Lung (tissue), 12 donors: ENCODE data around the gene AGO3. TPM values are rescaled to one million over a fixed set of nuclear protein-coding genes. Genes with fewer than 3 reads are reported as not detected.
A peak's percentile ranks its signal among the peaks of the same experiment; 100 is the strongest.

Source experiments
- ATAC-seq: fragments of 200-7000 bp; cut with Tn5 transposase; one replicate; pipeline ENCODE4 v1.9.1; 2020; ENCODE audit warnings: moderate number of reproducible peaks; ENCODE audit not compliant: insufficient read depth, low FRiP score
- DNase-seq, 3 donors: peaks; one replicate each; pipeline ENCODE4 v3.0.0-alpha.2; 2013 to 2017
- H3K27ac ChIP-seq, 2 donors: one replicate each; pipeline ENCODE4 v1.5.1; 2013; ENCODE audit warnings: mild to moderate bottlenecking in 2 of 2, moderate library complexity in 2 of 2, control low read depth in 1 of 2, inconsistent platforms in 1 of 2, low read depth in 1 of 2, low read length in 1 of 2
- H3K27me3 ChIP-seq, 3 donors: one replicate each; pipeline ENCODE4 v1.5.1; 2013; ENCODE audit warnings: low read length in 2 of 3; ENCODE audit not compliant: control insufficient read depth in 3 of 3, insufficient read depth in 3 of 3
- H3K36me3 ChIP-seq, 4 donors: one replicate each; pipeline ENCODE4 v1.5.1; 2013; ENCODE audit warnings: low read length in 4 of 4, mild to moderate bottlenecking in 1 of 4, moderate library complexity in 1 of 4; ENCODE audit not compliant: control insufficient read depth in 4 of 4, insufficient read depth in 4 of 4
- H3K4me1 ChIP-seq, 5 donors: one replicate each; pipeline ENCODE4 v1.5.1; 2013; ENCODE audit warnings: low read length in 5 of 5, mild to moderate bottlenecking in 2 of 5, moderate library complexity in 1 of 5; ENCODE audit not compliant: control insufficient read depth in 5 of 5, insufficient read depth in 5 of 5
- H3K4me3 ChIP-seq: one replicate; pipeline ENCODE4 v1.5.1; 2013; ENCODE audit warnings: mild to moderate bottlenecking, control low read depth, moderate library complexity
- H3K9ac ChIP-seq, 2 donors: one replicate each; pipeline ENCODE4 v1.5.1; 2013; ENCODE audit warnings: low read length in 2 of 2, control low read depth in 1 of 2; ENCODE audit not compliant: insufficient read depth in 1 of 2
- H3K9me3 ChIP-seq, 4 donors: one replicate each; pipeline ENCODE4 v1.5.1; 2013; ENCODE audit warnings: low read length in 3 of 4, mild to moderate bottlenecking in 1 of 4, moderate library complexity in 1 of 4; ENCODE audit not compliant: control insufficient read depth in 4 of 4, insufficient read depth in 3 of 4
- CTCF ChIP-seq: IDR thresholded peaks from 2 replicates; pipeline ENCODE4 v1.5.1; 2012; ENCODE audit warnings: mild to moderate bottlenecking; ENCODE audit errors: control extremely low read depth, extremely low read depth
- WGBS, 2 donors: extraction: QIAGEN DNeasy Blood & Tissue Kit; methylation state at CpG; one replicate each; pipeline ENCODE4 v1.1.7; 2013; 5-methylcytosine and 5-hydroxymethylcytosine counted together
- polyA plus RNA-seq, 2 donors: library from polyadenylated mRNA; stranded (reverse); fragments of 200-250 nt; gene quantifications; one replicate each; pipeline ENCODE4 v1.2.1, GENCODE V29; 2013
- total RNA-seq, 2 donors: library from RNA; depleted of rRNA in 1 of 2; stranded (reverse); fragments of >200 nt in 1 of 2; gene quantifications; one replicate each; pipeline ENCODE4 v1.2.1, GENCODE V29; 2014 to 2021
- donor health status: control.
- donor health status: control.
- donor health status: Bipolar disorder and iron deficiency.
- donor health status: healthy.
- donor health status: DM: yes; HTN: yes; CAD: no.

AGO3 gene
- total and polyA plus RNA-seq, 4 donors = 4.4 to 60.4 (median 19.6) TPM

- H3K36me3 ChIP-seq = peaks cover 0 to 4% (median 0%) of the 10 kb centered on the region in 4 donors
- H3K4me3 ChIP-seq = peak overlapping the region; percentile 90
- peaks cover 0 to 46% (median 4%) of the 10 kb centered on the region in 5 donors for H3K4me1 ChIP-seq
- H3K9ac ChIP-seq = peak overlapping the region; percentile 90 to 92
- H3K27me3 ChIP-seq = no peaks in the 10 kb centered on the region
- 0% methylated on average over 24 to 28 of the region's 28 CpGs for WGBS, 2 donors
- TF ChIP-seq CTCF = no peak
- peak overlapping the region; percentile 99 for H3K27ac ChIP-seq
- ATAC-seq = no peak
- peak; percentile 34 to 54 (median 37) for DNase-seq
- H3K9me3 ChIP-seq = no peaks in the 10 kb centered on the region
Measured at GRCh38 chr1:35931446-35932157, 697 bp downstream of the AGO3 start.

- TF ChIP-seq CTCF = no peak
- WGBS, 2 donors = 41 to 42% methylated on average over 7 of the region's 7 CpGs
- Histone ChIP-seq H3K9me3 (no peaks in the 10 kb centered on the region), H3K27me3 (no peaks in the 10 kb centered on the region), H3K36me3 (peaks cover 0 to 4% (median 0%) of the 10 kb centered on the region in 4 donors), H3K4me3 (no peak overlapping the region), H3K4me1 (peaks cover 0 to 46% (median 4%) of the 10 kb centered on the region in 5 donors), H3K27ac (no peak overlapping the region), H3K9ac (peak overlapping the region; percentile 90 to 92)
- no peak for ATAC-seq
- DNase-seq = peak in 1 of 3 donors; percentile 34
Measured at GRCh38 chr1:35932158-35932636, 1.3 kb downstream of the AGO3 start.

- TF ChIP-seq CTCF = no peak
- H3K27me3 ChIP-seq = no peaks in the 10 kb centered on the region
- H3K9ac ChIP-seq = no peak overlapping the region
- no peak overlapping the region for H3K27ac ChIP-seq
- H3K9me3 ChIP-seq = no peaks in the 10 kb centered on the region
- DNase-seq (peak in 1 of 3 donors; percentile 16), ATAC-seq (no peak)
- peaks cover 0 to 46% (median 4%) of the 10 kb centered on the region in 5 donors for H3K4me1 ChIP-seq
- no peak overlapping the region for H3K4me3 ChIP-seq
- peaks cover 0 to 4% (median 0%) of the 10 kb centered on the region in 4 donors for H3K36me3 ChIP-seq
Measured at GRCh38 chr1:35932941-35933340, 2.0 kb downstream of the AGO3 start.
